ENCODE measurements around the gene SERPINE1.

SERPINE1 gene

GRCh38 chr7:101124376-101125056 is 2.4 kb upstream of the SERPINE1 start:
- Histone ChIP-seq H3K27ac (ENCODE audit: low read length) (no peak overlapping the region), H3K27me3 (replicated peaks; ENCODE audit: insufficient read depth, low read length) (peaks cover 93% of the 10 kb centered on the region), H3K4me2 (ENCODE audit: low read depth, low read length) (no peak overlapping the region), H3K9me3 (replicated peaks; ENCODE audit: insufficient read depth, low read length) (no peaks in the 10 kb centered on the region), H2AFZ (ENCODE audit: low read length) (no peak overlapping the region), H4K20me1 (ENCODE audit: insufficient read depth, low read length) (no peaks in the 10 kb centered on the region), H3K79me2 (ENCODE audit: low read length) (no peaks in the 10 kb centered on the region), H3K9me2 (replicated peaks; ENCODE audit: insufficient read depth, low read length) (no peaks in the 10 kb centered on the region), H3K9ac (ENCODE audit: low read length) (no peak overlapping the region), H3K4me3 (ENCODE audit: low read length) (no peak overlapping the region), H3K4me1 (ENCODE audit: low read length) (peaks cover 16% of the 10 kb centered on the region), H3F3A (ENCODE audit: insufficient read depth, low read length) (no peaks in the 10 kb centered on the region), H3K36me3 (replicated peaks; ENCODE audit: insufficient read depth, low read length) (no peaks in the 10 kb centered on the region)
- TF ChIP-seq CTCF (IDR thresholded peaks at IDR 0.05; ENCODE audit: low read length) (no peak), EZH2 (optimal IDR thresholded peaks at IDR 0.05; ENCODE audit: low read depth, low read length) (no peak), EZH2phosphoT487 (IDR thresholded peaks at IDR 0.05; ENCODE audit: low read length) (no peak)
- DNase-seq: no peak

- Histone ChIP-seq H3K4me1 (ENCODE audit: low read length) (peaks cover 16% of the 10 kb centered on the region), H3K4me2 (ENCODE audit: low read depth, low read length) (peak overlapping the region; percentile 56), H3F3A (ENCODE audit: insufficient read depth, low read length) (no peaks in the 10 kb centered on the region), H3K79me2 (ENCODE audit: low read length) (no peaks in the 10 kb centered on the region), H2AFZ (ENCODE audit: low read length) (peak overlapping the region; percentile 20; the same call in 1 of the 2 replicates), H3K9ac (ENCODE audit: low read length) (no peak overlapping the region; the same call in 1 of the 2 replicates), H3K36me3 (replicated peaks; ENCODE audit: insufficient read depth, low read length) (no peaks in the 10 kb centered on the region), H3K9me2 (replicated peaks; ENCODE audit: insufficient read depth, low read length) (no peaks in the 10 kb centered on the region), H3K27me3 (replicated peaks; ENCODE audit: insufficient read depth, low read length) (peaks cover 92% of the 10 kb centered on the region), H4K20me1 (ENCODE audit: insufficient read depth, low read length) (no peaks in the 10 kb centered on the region), H3K4me3 (ENCODE audit: low read length) (peak overlapping the region; percentile 7; the same call in 1 of the 2 replicates), H3K9me3 (replicated peaks; ENCODE audit: insufficient read depth, low read length) (no peaks in the 10 kb centered on the region), H3K27ac (ENCODE audit: low read length) (no peak overlapping the region)
- TF ChIP-seq CTCF (IDR thresholded peaks at IDR 0.05; ENCODE audit: low read length) (no peak), EZH2 (optimal IDR thresholded peaks at IDR 0.05; ENCODE audit: low read depth, low read length) (no peak)
- DNase-seq: no peak
Observed at GRCh38 chr7:101125989-101126650, 784 bp upstream of the SERPINE1 start.

GRCh38 chr7:101127460-101128039 is 646 bp downstream of the SERPINE1 start:
- no peak overlapping the region for H3K9ac ChIP-seq (ENCODE audit: low read length)
- peaks cover 89% of the 10 kb centered on the region for H3K27me3 ChIP-seq (replicated peaks; ENCODE audit: insufficient read depth, low read length)
- TF ChIP-seq CTCF (IDR thresholded peaks at IDR 0.05; ENCODE audit: low read length) (no peak), EZH2 (optimal IDR thresholded peaks at IDR 0.05; ENCODE audit: low read depth, low read length) (no peak), EZH2phosphoT487 (IDR thresholded peaks at IDR 0.05; ENCODE audit: low read length) (no peak)
- H3K4me3 ChIP-seq (ENCODE audit: low read length): no peak overlapping the region
- H3K4me2 ChIP-seq (ENCODE audit: low read depth, low read length): peak overlapping the region; percentile 56; the same call in 1 of the 2 replicates
- no peaks in the 10 kb centered on the region for H3K9me3 ChIP-seq (replicated peaks; ENCODE audit: insufficient read depth, low read length)
- H2AFZ ChIP-seq (ENCODE audit: low read length): no peak overlapping the region
- H3K9me2 ChIP-seq (replicated peaks; ENCODE audit: insufficient read depth, low read length): no peaks in the 10 kb centered on the region
- no peaks in the 10 kb centered on the region for H3F3A ChIP-seq (ENCODE audit: insufficient read depth, low read length)
- peaks cover 16% of the 10 kb centered on the region for H3K4me1 ChIP-seq (ENCODE audit: low read length)
- H4K20me1 ChIP-seq (ENCODE audit: insufficient read depth, low read length): no peaks in the 10 kb centered on the region
- no peaks in the 10 kb centered on the region for H3K36me3 ChIP-seq (replicated peaks; ENCODE audit: insufficient read depth, low read length)
- H3K79me2 ChIP-seq (ENCODE audit: low read length): no peaks in the 10 kb centered on the region
- no peak for DNase-seq
- no peak overlapping the region for H3K27ac ChIP-seq (ENCODE audit: low read length)
